Tibial artery (tissue), 4 donors: ENCODE data around the gene ZNF511.

Source experiments
- DNase-seq, 2 donors: peaks; one replicate each; pipeline ENCODE4 v3.0.0-alpha.2; 2019
- H3K27ac ChIP-seq, 2 donors: fragments of 200-600 bp; sonication (generic) in 1 of 2; 1 replicate in 1 of 2; 2 replicates in 1 of 2; pipeline ENCODE4 v1.5.1; 2018 to 2019; ENCODE audit warnings: mild to moderate bottlenecking in 1 of 2
- H3K27me3 ChIP-seq, 2 donors: fragments of 200-600 bp; sonication (generic) in 1 of 2; one replicate each; pipeline versions ENCODE4 v1.5.1 to v1.6.0; 2016 to 2019
- H3K36me3 ChIP-seq, 3 donors: fragments of 200-600 bp; sonication (generic) in 2 of 3; one replicate each; pipeline ENCODE4 v1.5.1; 2016 to 2019; ENCODE audit warnings: mild to moderate bottlenecking in 2 of 3
- H3K4me1 ChIP-seq, 4 donors: fragments of 200-600 bp; sonication (generic) in 2 of 4; 1 replicate in 3 of 4; 2 replicates in 1 of 4; pipeline ENCODE4 v1.5.1; 2016 to 2019
- H3K4me3 ChIP-seq, 2 donors: fragments of 200-600 bp; sonication (generic) in 1 of 2; 1 replicate in 1 of 2; 2 replicates in 1 of 2; pipeline ENCODE4 v1.5.1; 2018 to 2019; ENCODE audit warnings: mild to moderate bottlenecking in 2 of 2
- H3K9me3 ChIP-seq, 3 donors: fragments of 200-600 bp; sonication (generic) in 1 of 3; one replicate each; pipeline ENCODE4 v1.5.1; 2016 to 2019
- intact Hi-C: fragments of 100-400 bp; cut with DNase I; formaldehyde crosslinking; loops from one replicate; pipeline ENCODE4 v1.15.0; 2023; ENCODE audit warnings: low total_unique reads
- TF ChIP-seq, protein P1 (sequence below), 2 experiments: fragments of 200-600 bp in 1 of 2; fragments of 450-650 bp in 1 of 2; IDR thresholded peaks; one replicate each; pipeline ENCODE4 v1.5.1; 2017 to 2019; ENCODE audit warnings: antibody characterized with exemption in 2 of 2, mild to moderate bottlenecking in 1 of 2, moderate library complexity in 1 of 2

ZNF511 gene

DNA sequence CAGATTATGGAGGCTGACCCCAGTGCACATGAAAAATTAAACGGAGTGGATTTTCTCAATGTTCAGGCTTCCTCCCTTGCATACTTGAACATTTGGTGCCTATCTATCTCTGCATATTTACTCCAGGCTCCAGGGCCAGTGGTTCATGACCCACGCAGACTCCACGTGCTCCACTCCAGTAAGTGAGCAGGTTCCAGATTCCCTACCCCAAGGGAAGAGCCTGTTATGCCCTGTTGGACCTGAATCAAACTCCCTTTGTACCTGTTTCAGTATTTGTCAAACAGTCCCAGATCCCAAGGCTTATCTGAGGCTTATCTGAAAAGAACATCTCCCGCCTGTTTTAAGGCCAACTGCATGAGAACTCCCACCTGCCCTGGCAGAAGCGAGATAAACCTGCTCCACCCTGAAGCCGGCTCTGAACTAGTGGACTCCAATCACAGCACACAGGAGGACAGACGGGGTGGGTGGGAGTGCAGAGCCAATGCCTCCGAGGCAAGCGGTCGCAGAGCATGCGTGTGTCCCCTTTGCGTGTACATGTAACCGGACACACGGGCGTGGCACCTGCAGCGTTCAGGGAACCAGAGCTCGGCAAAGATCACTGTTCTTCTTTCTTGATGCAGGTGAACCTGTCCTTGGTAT is 51.4 kb downstream of the ZNF511 start:
- Histone ChIP-seq H3K27ac (no peak overlapping the region), H3K27me3 (peaks cover 0 to 3% of the 10 kb centered on the region in 2 donors), H3K4me1 (peaks cover 0 to 24% (median 16%) of the 10 kb centered on the region in 4 donors), H3K4me3 (no peak overlapping the region), H3K9me3 (no peaks in the 10 kb centered on the region), H3K36me3 (peaks cover 12 to 39% (median 37%) of the 10 kb centered on the region in 3 donors)
- TF ChIP-seq, protein P1, sequence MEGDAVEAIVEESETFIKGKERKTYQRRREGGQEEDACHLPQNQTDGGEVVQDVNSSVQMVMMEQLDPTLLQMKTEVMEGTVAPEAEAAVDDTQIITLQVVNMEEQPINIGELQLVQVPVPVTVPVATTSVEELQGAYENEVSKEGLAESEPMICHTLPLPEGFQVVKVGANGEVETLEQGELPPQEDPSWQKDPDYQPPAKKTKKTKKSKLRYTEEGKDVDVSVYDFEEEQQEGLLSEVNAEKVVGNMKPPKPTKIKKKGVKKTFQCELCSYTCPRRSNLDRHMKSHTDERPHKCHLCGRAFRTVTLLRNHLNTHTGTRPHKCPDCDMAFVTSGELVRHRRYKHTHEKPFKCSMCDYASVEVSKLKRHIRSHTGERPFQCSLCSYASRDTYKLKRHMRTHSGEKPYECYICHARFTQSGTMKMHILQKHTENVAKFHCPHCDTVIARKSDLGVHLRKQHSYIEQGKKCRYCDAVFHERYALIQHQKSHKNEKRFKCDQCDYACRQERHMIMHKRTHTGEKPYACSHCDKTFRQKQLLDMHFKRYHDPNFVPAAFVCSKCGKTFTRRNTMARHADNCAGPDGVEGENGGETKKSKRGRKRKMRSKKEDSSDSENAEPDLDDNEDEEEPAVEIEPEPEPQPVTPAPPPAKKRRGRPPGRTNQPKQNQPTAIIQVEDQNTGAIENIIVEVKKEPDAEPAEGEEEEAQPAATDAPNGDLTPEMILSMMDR (IDR thresholded peaks at IDR 0.05), result no peak
- intact Hi-C loops, result no loop called here
- no peak for DNase-seq

DNA sequence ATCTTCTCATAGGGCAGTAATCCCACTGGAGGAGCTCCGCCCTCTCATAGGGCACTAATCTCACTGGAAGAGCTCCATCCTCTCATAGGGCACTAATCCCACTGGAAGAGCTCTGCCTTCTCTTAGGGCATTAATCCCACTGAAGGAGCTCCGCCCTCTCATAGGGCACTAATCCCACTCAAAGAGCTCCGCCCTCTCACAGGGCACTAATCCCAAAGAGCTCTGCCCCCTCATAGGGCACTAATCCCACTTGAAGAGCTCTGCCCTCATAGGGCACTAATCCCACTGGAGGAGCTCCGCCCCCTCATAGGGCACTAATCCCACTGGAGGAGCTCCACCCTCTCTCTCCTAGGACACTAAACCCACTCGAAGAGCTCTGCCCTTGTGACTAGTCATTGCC is 52.5 kb downstream of the ZNF511 start:
- intact Hi-C loops, result no loop called here
- TF ChIP-seq, protein P1 (IDR thresholded peaks at IDR 0.05), result no peak
- H3K27ac ChIP-seq, result no peak overlapping the region
- H3K4me1 ChIP-seq, result peaks cover 0 to 17% (median 15%) of the 10 kb centered on the region in 4 donors
- no peak overlapping the region for H3K4me3 ChIP-seq
- no peaks in the 10 kb centered on the region for H3K9me3 ChIP-seq
- no peak for DNase-seq
- H3K27me3 ChIP-seq, result peaks cover 0 to 3% of the 10 kb centered on the region in 2 donors
- peaks cover 18 to 51% (median 45%) of the 10 kb centered on the region in 3 donors for H3K36me3 ChIP-seq

DNA sequence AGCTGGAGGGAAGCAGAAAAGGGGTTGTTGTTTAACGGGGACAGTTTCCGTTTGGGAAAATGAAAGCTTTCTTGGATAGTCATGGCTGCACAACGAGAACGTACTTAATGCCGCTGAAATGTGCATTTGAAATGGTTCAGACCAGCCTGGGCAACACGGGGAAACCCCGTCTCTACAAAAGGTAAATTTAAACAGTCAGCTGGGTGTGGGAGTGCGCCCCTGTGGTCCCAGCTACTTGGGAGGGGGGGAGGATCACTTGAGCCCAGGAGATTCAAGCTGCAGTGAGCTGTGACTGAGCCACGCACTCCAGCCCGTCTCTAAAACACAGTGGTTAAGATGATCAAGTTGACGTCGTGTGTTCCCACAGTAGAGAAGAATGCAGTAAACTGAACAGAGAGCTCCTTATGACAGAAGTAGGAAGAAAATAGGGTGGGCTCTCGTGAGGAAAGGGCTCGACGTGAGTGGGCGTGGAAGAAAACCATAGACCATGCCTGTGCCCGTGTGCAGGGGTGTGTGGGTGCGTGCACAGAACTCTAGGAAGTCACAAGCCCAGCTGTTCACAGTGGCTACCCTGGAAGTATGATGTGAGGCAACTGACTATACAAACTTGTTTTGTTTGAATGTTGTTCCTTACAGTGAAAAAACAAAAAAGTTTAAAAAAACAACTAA is 53.2 kb downstream of the ZNF511 start:
- no peak overlapping the region for H3K4me3 ChIP-seq
- intact Hi-C loops, result no loop called here
- H3K27me3 ChIP-seq, result peaks cover 0 to under 1% of the 10 kb centered on the region in 2 donors
- DNase-seq, result no peak
- H3K36me3 ChIP-seq, result peaks cover 24 to 58% (median 52%) of the 10 kb centered on the region in 3 donors
- H3K27ac ChIP-seq, result no peak overlapping the region
- TF ChIP-seq, protein P1 (IDR thresholded peaks at IDR 0.05), result no peak
- peaks cover 0 to 10% (median 9%) of the 10 kb centered on the region in 4 donors for H3K4me1 ChIP-seq
- H3K9me3 ChIP-seq, result no peaks in the 10 kb centered on the region
